Stimulated activated CD4-positive, alpha-beta T cell treated with anti-CD3 and anti-CD28 coated beads, TNF-alpha, amount 100 ng/mL, for 24 hours (primary cell): ENCODE measurements around the gene SNX18.
A peak's percentile ranks its signal among the peaks of the same experiment; 100 is the strongest.
"Not testable (repeated sequence)": the region's sequence is repeated elsewhere in the genome, so short reads cannot be mapped to it uniquely, and the experiment has no call there.

Experiments used
- DNase-seq, 3 experiments: peaks; one replicate each; pipeline ENCODE4 v3.0.0-alpha.2; 2020; ENCODE audit warnings: low read depth in 3 of 3

The SNX18 gene

GRCh38 chr5:54517512-54518145 is at the start of gene SNX18:
SNX18 (plus strand) TSS chr5:54517759; CDS start chr5:54517953, 194 bp downstream.
- DNase-seq = peak; percentile 80 to 88 (median 82)

- no peak for DNase-seq
Measured at GRCh38 chr5:54469622-54470021, 47.9 kb upstream of the SNX18 start.

GRCh38 chr5:54470128-54470527 is 47.4 kb upstream of the SNX18 start:
- DNase-seq = no peak

GRCh38 chr5:54470677-54471076 is 46.9 kb upstream of the SNX18 start:
- DNase-seq = no peak

- no peak for DNase-seq
Measured at GRCh38 chr5:54471398-54471797, 46.2 kb upstream of the SNX18 start.

- no peak for DNase-seq
Measured at GRCh38 chr5:54476682-54477081, 40.9 kb upstream of the SNX18 start.

GRCh38 chr5:54477941-54478478 is 39.5 kb upstream of the SNX18 start:
- no peak for DNase-seq

- DNase-seq = no peak
Measured at GRCh38 chr5:54480296-54480695, 37.3 kb upstream of the SNX18 start.

GRCh38 chr5:54484219-54484894 is 33.2 kb upstream of the SNX18 start:
- no peak for DNase-seq

- not testable (repeated sequence) for DNase-seq
Measured at GRCh38 chr5:54485659-54486058, 31.9 kb upstream of the SNX18 start.

GRCh38 chr5:54489648-54489979 is 27.9 kb upstream of the SNX18 start:
- not testable (repeated sequence) for DNase-seq

GRCh38 chr5:54491326-54491725 is 26.2 kb upstream of the SNX18 start:
- no peak for DNase-seq

- no peak for DNase-seq
Measured at GRCh38 chr5:54492178-54492577, 25.4 kb upstream of the SNX18 start.

GRCh38 chr5:54495027-54495426 is 22.5 kb upstream of the SNX18 start:
- no peak for DNase-seq

- DNase-seq = no peak
Measured at GRCh38 chr5:54514291-54514690, 3.3 kb upstream of the SNX18 start.

- no peak for DNase-seq
Measured at GRCh38 chr5:54514841-54515432, 2.6 kb upstream of the SNX18 start.

GRCh38 chr5:54515634-54516033 is 1.9 kb upstream of the SNX18 start:
- no peak for DNase-seq

GRCh38 chr5:54516051-54516655 is 1.4 kb upstream of the SNX18 start:
- no peak for DNase-seq

GRCh38 chr5:54517174-54517511 is 416 bp upstream of the SNX18 start:
- DNase-seq = no peak

- DNase-seq = peak; percentile 20 to 56 (median 21)
Measured at GRCh38 chr5:54518146-54518817, 723 bp downstream of the SNX18 start.

GRCh38 chr5:54518818-54519508 is 1.4 kb downstream of the SNX18 start:
- no peak for DNase-seq

GRCh38 chr5:54519509-54519876 is 1.9 kb downstream of the SNX18 start:
- DNase-seq = no peak
